Prostate gland (tissue), 2 donors: ENCODE results near the gene ZBED6. TPM values are rescaled to one million over a fixed set of nuclear protein-coding genes. Genes with fewer than 3 reads are reported as not detected.

Experiments
- DNase-seq: peaks from one replicate; pipeline ENCODE4 v3.0.0-alpha.2; 2019; ENCODE audit warnings: low spot score
- H3K27ac ChIP-seq, 2 donors: fragments of 200-600 bp; sonication (generic); 2 replicates each; pipeline ENCODE4 v1.5.1; 2017 to 2019
- H3K27me3 ChIP-seq: fragments of 200-600 bp; sonication (generic); replicated peaks from 2 replicates; pipeline ENCODE4 v1.5.1; 2019; ENCODE audit not compliant: insufficient read depth
- H3K36me3 ChIP-seq, 2 donors: fragments of 200-600 bp; sonication (generic); 1 replicate in 1 of 2; 2 replicates in 1 of 2; pipeline versions ENCODE4 v1.5.1 to v1.8.1; 2017 to 2019
- H3K4me1 ChIP-seq: fragments of 200-600 bp; sonication (generic); replicated peaks from 2 replicates; pipeline ENCODE4 v1.5.1; 2019
- H3K4me3 ChIP-seq, 2 donors: fragments of 200-600 bp; sonication (generic); 2 replicates each; pipeline ENCODE4 v1.5.1; 2017 to 2019
- H3K9me3 ChIP-seq: fragments of 200-600 bp; sonication (generic); 2 replicates; pipeline ENCODE4 v1.5.1; 2017
- CTCF ChIP-seq, 4 experiments: fragments of 200-600 bp in 2 of 4; fragments of 450-650 bp in 2 of 4; sonication (generic) in 2 of 4; IDR thresholded peaks; 1 replicate in 3 of 4; 2 replicates in 1 of 4; pipeline ENCODE4 v1.5.1; 2016 to 2019; ENCODE audit warnings: antibody characterized with exemption in 4 of 4, mild to moderate bottlenecking in 2 of 4, moderate library complexity in 2 of 4
- POLR2A ChIP-seq: fragments of 450-650 bp; IDR thresholded peaks from one replicate; pipeline ENCODE4 v1.6.1; 2016; ENCODE audit warnings: antibody characterized with exemption, mild to moderate bottlenecking
- POLR2AphosphoS5 ChIP-seq: sonication (generic); formaldehyde crosslinking; IDR thresholded peaks from one replicate; pipeline ENCODE4 v1.6.1; 2017; ENCODE audit warnings: antibody characterized with exemption
- WGBS: methylation state at CpG from one replicate; pipeline ENCODE4 v1.1.5; 2018; 5-methylcytosine and 5-hydroxymethylcytosine counted together
- intact Hi-C: fragments of 100-400 bp; cut with DNase I; formaldehyde crosslinking; loops from one replicate; pipeline ENCODE4 v1.14.2; 2022
- total RNA-seq, 2 donors: library from RNA; depleted of rRNA; stranded (reverse); fragments of >200 nt; gene quantifications; one replicate each; pipeline ENCODE4 v1.1.0, GENCODE V29; 2016

ZBED6 gene
- total RNA-seq, 2 donors from 2014 or later = 5.8 to 27.6 TPM

GRCh38 chr1:203764105-203765028 lies 31.1 kb upstream of the ZBED6 start:
- no peak for DNase-seq
- 90% methylated on average over 3 of the region's 3 CpGs for WGBS
- TF ChIP-seq CTCF (IDR thresholded peaks at IDR 0.05) (no peak), POLR2A (no peak), POLR2AphosphoS5 (no peak)
- Histone ChIP-seq H3K4me3 (no peak overlapping the region), H3K9me3 (no peaks in the 10 kb centered on the region), H3K4me1 (no peaks in the 10 kb centered on the region), H3K27me3 (no peaks in the 10 kb centered on the region), H3K27ac (no peak overlapping the region), H3K36me3 (no peaks in the 10 kb centered on the region)
- intact Hi-C loops = no loop called here

- 80% methylated on average over 16 of the region's 16 CpGs for whole genome bisulfite sequencing
- no peak for DNase-seq
- intact Hi-C loops = no loop called here
- Histone ChIP-seq H3K27ac (no peak within 1 kb of the TSS), H3K36me3 (no peaks in the 10 kb centered on the region), H3K27me3 (no peaks in the 10 kb centered on the region), H3K4me3 (no peak within 1 kb of the TSS), H3K9me3 (no peaks in the 10 kb centered on the region), H3K4me1 (no peaks in the 10 kb centered on the region)
- TF ChIP-seq POLR2AphosphoS5 (peak; percentile 17), CTCF (IDR thresholded peaks at IDR 0.05) (no peak)
These were observed 30.2 kb upstream of the ZBED6 start, which contains the start of gene LAX1 for GRCh38 chr1:203765029-203765837. Gene LAX1, plus strand, starts transcription at chr1:203765183. Its CDS starts 383 bp downstream, at chr1:203765566.

- 78% methylated on average over 6 of the region's 6 CpGs for WGBS
- intact Hi-C loops = no loop called here
- Histone ChIP-seq H3K4me3 (no peak overlapping the region), H3K4me1 (no peaks in the 10 kb centered on the region), H3K27me3 (no peaks in the 10 kb centered on the region), H3K36me3 (no peaks in the 10 kb centered on the region), H3K27ac (no peak overlapping the region), H3K9me3 (no peaks in the 10 kb centered on the region)
- DNase-seq = no peak
- TF ChIP-seq POLR2A (no peak), CTCF (IDR thresholded peaks at IDR 0.05) (no peak), POLR2AphosphoS5 (no peak)
These were observed 27.2 kb upstream of the ZBED6 start for GRCh38 chr1:203768256-203768655.

- 30% methylated on average over 15 of the region's 15 CpGs for WGBS
- H3K27ac ChIP-seq = peak overlapping the region in 1 of 2 donors; percentile 27
- DNase-seq = peak; percentile 78
- peak; percentile 61 for TF ChIP-seq POLR2AphosphoS5
- no peak for TF ChIP-seq CTCF (IDR thresholded peaks at IDR 0.05)
- intact Hi-C loops = no loop called here
- no peak overlapping the region for H3K4me3 ChIP-seq
- no peaks in the 10 kb centered on the region for H3K27me3 ChIP-seq
- no peaks in the 10 kb centered on the region for H3K4me1 ChIP-seq
- H3K9me3 ChIP-seq = no peaks in the 10 kb centered on the region
- no peaks in the 10 kb centered on the region for H3K36me3 ChIP-seq
These were observed 25.7 kb upstream of the ZBED6 start for GRCh38 chr1:203769505-203770343.
